GM19324 (cell line): ENCODE data around the gene CTIF.

Experiments
- ATAC-seq: cut with Tn5 transposase; IDR thresholded peaks from one replicate; pipeline ENCODE4 v1.9.1; 2021; ENCODE audit warnings: mild to moderate bottlenecking, moderate library complexity; ENCODE audit not compliant: unreplicated experiment, low FRiP score

The CTIF gene

GRCh38 chr18:48902023-48902855, 363.4 kb downstream of the CTIF start:
- no peak for ATAC-seq

GRCh38 chr18:48902856-48903601, 364.2 kb downstream of the CTIF start:
- ATAC-seq: no peak

GRCh38 chr18:48904091-48904490, 365.3 kb downstream of the CTIF start:
- no peak for ATAC-seq

GRCh38 chr18:48904847-48905394, 366.1 kb downstream of the CTIF start:
- ATAC-seq: no peak

GRCh38 chr18:48905513-48905912, 366.7 kb downstream of the CTIF start:
- ATAC-seq: no peak

GRCh38 chr18:48908916-48909315, 370.1 kb downstream of the CTIF start:
- ATAC-seq: no peak

- no peak for ATAC-seq
Measured at GRCh38 chr18:48909721-48910120, 370.9 kb downstream of the CTIF start.

- ATAC-seq: no peak
Measured at GRCh38 chr18:48910972-48911545, 372.2 kb downstream of the CTIF start.
